ENCODE results near the gene RBM23. TPM values are rescaled to one million over a fixed set of nuclear protein-coding genes. Genes with fewer than 3 reads are reported as not detected.
A peak's percentile ranks its signal among the peaks of the same experiment; 100 is the strongest.

Gene RBM23
- total and polyA plus RNA-seq, 9 of the 15 experiments (the other 6 are each of a cell fraction or from before 2014, with no cell fraction given), result 46.0 to 102 (median 58.5) TPM

DNA sequence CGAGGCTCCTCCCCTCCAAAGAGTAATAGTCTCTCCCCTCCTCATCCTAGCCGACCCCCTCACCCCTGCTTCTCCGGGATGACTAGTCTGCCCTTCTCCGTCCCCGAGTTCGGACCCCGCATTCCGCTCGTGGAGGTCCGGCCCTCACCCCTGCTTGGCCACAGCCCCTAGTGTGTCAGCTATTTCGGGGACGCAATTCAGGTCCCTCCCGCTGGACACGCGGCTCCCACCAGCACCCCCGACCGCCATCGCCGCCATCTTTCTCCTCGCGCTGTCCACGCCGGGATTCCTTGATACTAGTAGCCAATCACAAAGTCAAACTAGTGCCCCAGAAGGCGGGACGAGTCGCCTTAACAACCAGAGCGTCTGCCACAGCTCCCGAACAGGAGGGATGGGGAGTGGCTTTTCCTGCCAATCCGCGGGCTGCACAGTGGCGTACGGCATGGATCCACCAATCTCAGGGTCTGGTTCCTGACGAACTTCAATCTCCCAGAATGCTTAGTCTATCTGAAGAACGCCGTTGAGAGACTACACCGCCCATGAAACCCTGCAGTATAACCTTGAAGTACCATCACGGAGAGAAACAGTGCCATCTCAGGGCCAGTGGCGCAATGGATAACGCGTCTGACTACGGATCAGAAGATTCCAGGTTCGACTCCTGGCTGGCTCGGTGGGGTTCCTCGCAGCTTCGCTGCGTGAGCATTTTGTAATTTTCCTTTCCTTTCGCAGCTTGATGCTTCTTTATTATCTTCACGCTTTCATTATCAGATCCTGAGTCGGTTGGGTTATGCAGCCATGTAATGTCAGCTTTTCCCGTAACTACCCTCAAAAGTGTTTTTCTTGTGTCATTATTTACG lies 10.4 kb upstream of the RBM23 start, which contains the start of gene PRMT5 (continued):
- TF ChIP-seq, protein P1, sequence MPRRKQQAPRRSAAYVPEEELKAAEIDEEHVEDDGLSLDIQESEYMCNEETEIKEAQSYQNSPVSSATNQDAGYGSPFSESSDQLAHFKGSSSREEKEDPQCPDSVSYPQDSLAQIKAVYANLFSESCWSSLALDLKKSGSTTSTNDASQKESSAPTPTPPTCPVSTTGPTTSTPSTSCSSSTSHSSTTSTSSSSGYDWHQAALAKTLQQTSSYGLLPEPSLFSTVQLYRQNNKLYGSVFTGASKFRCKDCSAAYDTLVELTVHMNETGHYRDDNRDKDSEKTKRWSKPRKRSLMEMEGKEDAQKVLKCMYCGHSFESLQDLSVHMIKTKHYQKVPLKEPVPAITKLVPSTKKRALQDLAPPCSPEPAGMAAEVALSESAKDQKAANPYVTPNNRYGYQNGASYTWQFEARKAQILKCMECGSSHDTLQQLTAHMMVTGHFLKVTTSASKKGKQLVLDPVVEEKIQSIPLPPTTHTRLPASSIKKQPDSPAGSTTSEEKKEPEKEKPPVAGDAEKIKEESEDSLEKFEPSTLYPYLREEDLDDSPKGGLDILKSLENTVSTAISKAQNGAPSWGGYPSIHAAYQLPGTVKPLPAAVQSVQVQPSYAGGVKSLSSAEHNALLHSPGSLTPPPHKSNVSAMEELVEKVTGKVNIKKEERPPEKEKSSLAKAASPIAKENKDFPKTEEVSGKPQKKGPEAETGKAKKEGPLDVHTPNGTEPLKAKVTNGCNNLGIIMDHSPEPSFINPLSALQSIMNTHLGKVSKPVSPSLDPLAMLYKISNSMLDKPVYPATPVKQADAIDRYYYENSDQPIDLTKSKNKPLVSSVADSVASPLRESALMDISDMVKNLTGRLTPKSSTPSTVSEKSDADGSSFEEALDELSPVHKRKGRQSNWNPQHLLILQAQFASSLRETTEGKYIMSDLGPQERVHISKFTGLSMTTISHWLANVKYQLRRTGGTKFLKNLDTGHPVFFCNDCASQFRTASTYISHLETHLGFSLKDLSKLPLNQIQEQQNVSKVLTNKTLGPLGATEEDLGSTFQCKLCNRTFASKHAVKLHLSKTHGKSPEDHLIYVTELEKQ (CRISPR knock-in tag; IDR thresholded peaks at IDR 0.05), result no peak
- TF ChIP-seq, protein P2, sequence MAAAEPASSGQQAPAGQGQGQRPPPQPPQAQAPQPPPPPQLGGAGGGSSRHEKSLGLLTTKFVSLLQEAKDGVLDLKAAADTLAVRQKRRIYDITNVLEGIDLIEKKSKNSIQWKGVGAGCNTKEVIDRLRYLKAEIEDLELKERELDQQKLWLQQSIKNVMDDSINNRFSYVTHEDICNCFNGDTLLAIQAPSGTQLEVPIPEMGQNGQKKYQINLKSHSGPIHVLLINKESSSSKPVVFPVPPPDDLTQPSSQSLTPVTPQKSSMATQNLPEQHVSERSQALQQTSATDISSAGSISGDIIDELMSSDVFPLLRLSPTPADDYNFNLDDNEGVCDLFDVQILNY (CRISPR knock-in tag; IDR thresholded peaks at IDR 0.05), result no peak
- TF ChIP-seq, protein P3, sequence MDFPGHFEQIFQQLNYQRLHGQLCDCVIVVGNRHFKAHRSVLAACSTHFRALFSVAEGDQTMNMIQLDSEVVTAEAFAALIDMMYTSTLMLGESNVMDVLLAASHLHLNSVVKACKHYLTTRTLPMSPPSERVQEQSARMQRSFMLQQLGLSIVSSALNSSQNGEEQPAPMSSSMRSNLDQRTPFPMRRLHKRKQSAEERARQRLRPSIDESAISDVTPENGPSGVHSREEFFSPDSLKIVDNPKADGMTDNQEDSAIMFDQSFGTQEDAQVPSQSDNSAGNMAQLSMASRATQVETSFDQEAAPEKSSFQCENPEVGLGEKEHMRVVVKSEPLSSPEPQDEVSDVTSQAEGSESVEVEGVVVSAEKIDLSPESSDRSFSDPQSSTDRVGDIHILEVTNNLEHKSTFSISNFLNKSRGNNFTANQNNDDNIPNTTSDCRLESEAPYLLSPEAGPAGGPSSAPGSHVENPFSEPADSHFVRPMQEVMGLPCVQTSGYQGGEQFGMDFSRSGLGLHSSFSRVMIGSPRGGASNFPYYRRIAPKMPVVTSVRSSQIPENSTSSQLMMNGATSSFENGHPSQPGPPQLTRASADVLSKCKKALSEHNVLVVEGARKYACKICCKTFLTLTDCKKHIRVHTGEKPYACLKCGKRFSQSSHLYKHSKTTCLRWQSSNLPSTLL (IDR thresholded peaks at IDR 0.05), result peak; percentile 40; the same call in 1 of the 2 replicates
- TF ChIP-seq ZNF431 (CRISPR knock-in tag; IDR thresholded peaks at IDR 0.05) (peak; percentile 32; the same call in 1 of the 2 replicates), WHSC1 (IDR thresholded peaks at IDR 0.05; ENCODE audit: low read length) (no peak), ZZZ3 (IDR thresholded peaks at IDR 0.05) (no peak), KLF13 (tag; IDR thresholded peaks at IDR 0.05; ENCODE audit: borderline replicate concordance, low read depth) (peak; percentile 80; the same call in 1 of the 2 replicates), ZNF12 (CRISPR knock-in tag; IDR thresholded peaks at IDR 0.05) (peak; percentile 56; the same call in 1 of the 2 replicates), ZNF174 (CRISPR knock-in tag; IDR thresholded peaks at IDR 0.05) (no peak), LCOR (CRISPR knock-in tag; IDR thresholded peaks at IDR 0.05) (peak; percentile 76)
- TF ChIP-seq, protein P4, sequence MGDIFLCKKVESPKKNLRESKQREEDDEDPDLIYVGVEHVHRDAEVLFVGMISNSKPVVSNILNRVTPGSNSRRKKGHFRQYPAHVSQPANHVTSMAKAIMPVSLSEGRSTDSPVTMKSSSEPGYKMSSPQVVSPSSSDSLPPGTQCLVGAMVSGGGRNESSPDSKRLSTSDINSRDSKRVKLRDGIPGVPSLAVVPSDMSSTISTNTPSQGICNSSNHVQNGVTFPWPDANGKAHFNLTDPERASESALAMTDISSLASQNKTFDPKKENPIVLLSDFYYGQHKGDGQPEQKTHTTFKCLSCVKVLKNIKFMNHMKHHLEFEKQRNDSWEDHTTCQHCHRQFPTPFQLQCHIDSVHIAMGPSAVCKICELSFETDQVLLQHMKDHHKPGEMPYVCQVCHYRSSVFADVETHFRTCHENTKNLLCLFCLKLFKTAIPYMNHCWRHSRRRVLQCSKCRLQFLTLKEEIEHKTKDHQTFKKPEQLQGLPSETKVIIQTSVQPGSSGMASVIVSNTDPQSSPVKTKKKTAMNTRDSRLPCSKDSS (IDR thresholded peaks at IDR 0.05; ENCODE audit: low read depth, partially characterized antibody), result no peak
- TF ChIP-seq, protein P5, sequence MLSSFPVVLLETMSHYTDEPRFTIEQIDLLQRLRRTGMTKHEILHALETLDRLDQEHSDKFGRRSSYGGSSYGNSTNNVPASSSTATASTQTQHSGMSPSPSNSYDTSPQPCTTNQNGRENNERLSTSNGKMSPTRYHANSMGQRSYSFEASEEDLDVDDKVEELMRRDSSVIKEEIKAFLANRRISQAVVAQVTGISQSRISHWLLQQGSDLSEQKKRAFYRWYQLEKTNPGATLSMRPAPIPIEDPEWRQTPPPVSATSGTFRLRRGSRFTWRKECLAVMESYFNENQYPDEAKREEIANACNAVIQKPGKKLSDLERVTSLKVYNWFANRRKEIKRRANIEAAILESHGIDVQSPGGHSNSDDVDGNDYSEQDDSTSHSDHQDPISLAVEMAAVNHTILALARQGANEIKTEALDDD (IDR thresholded peaks at IDR 0.05), result no peak
- TF ChIP-seq, protein P6, sequence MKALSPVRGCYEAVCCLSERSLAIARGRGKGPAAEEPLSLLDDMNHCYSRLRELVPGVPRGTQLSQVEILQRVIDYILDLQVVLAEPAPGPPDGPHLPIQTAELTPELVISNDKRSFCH (CRISPR knock-in tag; IDR thresholded peaks at IDR 0.05), result no peak
- TF ChIP-seq, protein P6 (tag; IDR thresholded peaks at IDR 0.05), result no peak
- TF ChIP-seq, protein P7, sequence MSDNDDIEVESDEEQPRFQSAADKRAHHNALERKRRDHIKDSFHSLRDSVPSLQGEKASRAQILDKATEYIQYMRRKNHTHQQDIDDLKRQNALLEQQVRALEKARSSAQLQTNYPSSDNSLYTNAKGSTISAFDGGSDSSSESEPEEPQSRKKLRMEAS (CRISPR knock-in tag; IDR thresholded peaks at IDR 0.05), result peak; percentile 95

All from K562 (cell line).